Measurements from ENCODE around the gene TRPM1.

Gene TRPM1

DNA sequence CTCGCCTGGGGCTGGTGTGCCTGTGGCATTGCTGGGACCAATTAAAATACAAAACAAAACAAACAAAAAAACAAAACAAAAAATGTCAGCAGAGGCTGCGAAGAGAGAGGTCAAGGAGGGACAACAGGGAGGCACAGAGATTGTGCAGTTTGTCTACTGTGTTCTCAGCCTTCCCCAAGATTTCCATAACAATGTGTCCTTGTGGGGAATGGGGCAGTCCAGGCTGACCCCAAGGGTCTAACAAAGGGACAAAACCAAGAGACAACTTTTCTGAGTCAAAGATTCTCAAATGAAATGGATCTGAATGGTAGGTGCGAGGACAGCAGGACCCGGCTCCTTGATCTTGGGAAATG lies 46.4 kb upstream of the TRPM1 start:
- TF ChIP-seq TAF1 (IDR thresholded peaks at IDR 0.05; ENCODE audit: borderline replicate concordance, insufficient read depth, low read length) = no peak
- no peak for TF ChIP-seq FOXP2 (optimal IDR thresholded peaks at IDR 0.05; ENCODE audit: borderline replicate concordance, extremely low read depth, extremely low read length, insufficient read depth)
- TF ChIP-seq SIN3A (IDR thresholded peaks at IDR 0.05; ENCODE audit: borderline replicate concordance, insufficient read depth, low read length) = no peak

DNA sequence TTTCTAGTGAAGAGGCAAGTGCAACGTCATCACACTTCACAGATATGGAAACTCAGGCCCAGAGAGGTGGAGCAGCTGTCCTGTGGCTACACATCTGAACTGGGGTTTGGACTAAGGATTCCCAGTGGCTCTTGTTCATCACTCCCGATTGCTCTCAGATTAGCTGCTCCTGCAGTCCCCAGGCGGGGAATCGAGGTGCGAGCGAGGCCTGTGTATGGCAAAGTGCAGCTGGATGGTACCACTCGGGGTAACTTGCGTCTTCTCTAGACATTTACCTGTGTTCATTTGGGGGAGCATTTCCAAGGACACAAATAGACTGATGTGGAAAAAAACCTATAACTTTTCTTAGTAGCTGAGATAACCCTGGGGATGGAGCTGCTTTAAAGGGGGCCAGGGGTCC lies 45.9 kb upstream of the TRPM1 start:
- no peak for TF ChIP-seq FOXP2 (optimal IDR thresholded peaks at IDR 0.05; ENCODE audit: borderline replicate concordance, extremely low read depth, extremely low read length, insufficient read depth)
- TF ChIP-seq SIN3A (IDR thresholded peaks at IDR 0.05; ENCODE audit: borderline replicate concordance, insufficient read depth, low read length) = no peak
- TF ChIP-seq TAF1 (IDR thresholded peaks at IDR 0.05; ENCODE audit: borderline replicate concordance, insufficient read depth, low read length) = no peak
- no peak for TF ChIP-seq POLR2AphosphoS5 (IDR thresholded peaks at IDR 0.05; ENCODE audit: low read depth, low read length)
- TF ChIP-seq, protein P1, sequence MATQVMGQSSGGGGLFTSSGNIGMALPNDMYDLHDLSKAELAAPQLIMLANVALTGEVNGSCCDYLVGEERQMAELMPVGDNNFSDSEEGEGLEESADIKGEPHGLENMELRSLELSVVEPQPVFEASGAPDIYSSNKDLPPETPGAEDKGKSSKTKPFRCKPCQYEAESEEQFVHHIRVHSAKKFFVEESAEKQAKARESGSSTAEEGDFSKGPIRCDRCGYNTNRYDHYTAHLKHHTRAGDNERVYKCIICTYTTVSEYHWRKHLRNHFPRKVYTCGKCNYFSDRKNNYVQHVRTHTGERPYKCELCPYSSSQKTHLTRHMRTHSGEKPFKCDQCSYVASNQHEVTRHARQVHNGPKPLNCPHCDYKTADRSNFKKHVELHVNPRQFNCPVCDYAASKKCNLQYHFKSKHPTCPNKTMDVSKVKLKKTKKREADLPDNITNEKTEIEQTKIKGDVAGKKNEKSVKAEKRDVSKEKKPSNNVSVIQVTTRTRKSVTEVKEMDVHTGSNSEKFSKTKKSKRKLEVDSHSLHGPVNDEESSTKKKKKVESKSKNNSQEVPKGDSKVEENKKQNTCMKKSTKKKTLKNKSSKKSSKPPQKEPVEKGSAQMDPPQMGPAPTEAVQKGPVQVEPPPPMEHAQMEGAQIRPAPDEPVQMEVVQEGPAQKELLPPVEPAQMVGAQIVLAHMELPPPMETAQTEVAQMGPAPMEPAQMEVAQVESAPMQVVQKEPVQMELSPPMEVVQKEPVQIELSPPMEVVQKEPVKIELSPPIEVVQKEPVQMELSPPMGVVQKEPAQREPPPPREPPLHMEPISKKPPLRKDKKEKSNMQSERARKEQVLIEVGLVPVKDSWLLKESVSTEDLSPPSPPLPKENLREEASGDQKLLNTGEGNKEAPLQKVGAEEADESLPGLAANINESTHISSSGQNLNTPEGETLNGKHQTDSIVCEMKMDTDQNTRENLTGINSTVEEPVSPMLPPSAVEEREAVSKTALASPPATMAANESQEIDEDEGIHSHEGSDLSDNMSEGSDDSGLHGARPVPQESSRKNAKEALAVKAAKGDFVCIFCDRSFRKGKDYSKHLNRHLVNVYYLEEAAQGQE (IDR thresholded peaks at IDR 0.05; ENCODE audit: insufficient read depth in 1 of 2, low read depth in 2 of 2, low read length in 2 of 2) = no peak

DNA sequence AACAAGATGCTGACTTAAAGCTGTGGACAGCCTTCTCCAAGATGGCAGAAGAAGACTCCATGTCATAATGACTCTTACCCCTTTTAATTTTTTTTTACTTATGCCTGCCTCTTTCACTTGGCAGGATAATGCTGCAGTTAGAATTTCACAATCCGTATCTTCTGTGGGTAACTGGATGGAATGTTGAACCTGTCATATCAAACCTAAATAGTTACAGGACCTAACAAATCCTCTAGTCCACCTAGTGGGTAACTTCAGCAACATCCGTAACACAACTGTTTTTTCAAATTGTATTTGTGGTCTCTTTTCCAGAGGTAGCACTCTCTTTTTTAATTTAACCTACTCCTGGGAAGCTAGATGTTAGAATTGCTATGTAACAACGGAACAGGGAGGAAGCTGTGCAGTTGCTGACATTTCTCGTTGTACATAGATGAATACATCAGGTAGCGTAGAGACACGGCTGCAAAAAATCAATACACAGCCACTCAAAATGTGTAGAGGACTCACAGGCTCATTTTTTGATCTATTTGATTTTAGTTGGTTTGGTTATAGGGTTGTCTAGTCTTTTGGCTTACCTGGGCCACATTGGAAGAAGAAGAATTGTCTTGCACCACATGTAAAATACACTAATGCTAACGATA lies 43.9 kb upstream of the TRPM1 start:
- TF ChIP-seq SIN3A (IDR thresholded peaks at IDR 0.05; ENCODE audit: borderline replicate concordance, insufficient read depth, low read length) (no peak), TAF1 (IDR thresholded peaks at IDR 0.05; ENCODE audit: borderline replicate concordance, insufficient read depth, low read length) (no peak), FOXP2 (optimal IDR thresholded peaks at IDR 0.05; ENCODE audit: borderline replicate concordance, extremely low read depth, extremely low read length, insufficient read depth) (no peak), POLR2AphosphoS5 (IDR thresholded peaks at IDR 0.05; ENCODE audit: low read depth, low read length) (no peak)

DNA sequence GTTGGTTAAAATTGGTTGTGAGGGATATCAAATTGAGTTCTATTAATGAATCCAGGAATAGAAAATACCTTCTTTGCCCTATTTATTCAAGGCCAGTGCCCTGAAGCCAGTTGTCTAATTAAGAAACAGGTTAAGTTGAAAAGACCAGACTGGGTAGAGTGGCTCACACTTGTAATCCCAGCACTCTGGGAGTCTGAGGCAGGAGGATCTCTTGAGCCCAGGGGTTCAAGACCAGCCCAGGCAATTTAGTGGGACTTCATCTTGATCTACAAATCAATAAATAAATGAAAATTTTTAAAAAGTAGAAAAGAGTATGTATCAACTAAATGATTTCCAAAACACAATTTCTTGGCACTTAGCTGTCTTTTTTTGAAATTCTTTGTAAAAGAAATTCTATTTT lies 40.3 kb upstream of the TRPM1 start:
- no peak for TF ChIP-seq TAF1 (IDR thresholded peaks at IDR 0.05; ENCODE audit: borderline replicate concordance, insufficient read depth, low read length)

DNA sequence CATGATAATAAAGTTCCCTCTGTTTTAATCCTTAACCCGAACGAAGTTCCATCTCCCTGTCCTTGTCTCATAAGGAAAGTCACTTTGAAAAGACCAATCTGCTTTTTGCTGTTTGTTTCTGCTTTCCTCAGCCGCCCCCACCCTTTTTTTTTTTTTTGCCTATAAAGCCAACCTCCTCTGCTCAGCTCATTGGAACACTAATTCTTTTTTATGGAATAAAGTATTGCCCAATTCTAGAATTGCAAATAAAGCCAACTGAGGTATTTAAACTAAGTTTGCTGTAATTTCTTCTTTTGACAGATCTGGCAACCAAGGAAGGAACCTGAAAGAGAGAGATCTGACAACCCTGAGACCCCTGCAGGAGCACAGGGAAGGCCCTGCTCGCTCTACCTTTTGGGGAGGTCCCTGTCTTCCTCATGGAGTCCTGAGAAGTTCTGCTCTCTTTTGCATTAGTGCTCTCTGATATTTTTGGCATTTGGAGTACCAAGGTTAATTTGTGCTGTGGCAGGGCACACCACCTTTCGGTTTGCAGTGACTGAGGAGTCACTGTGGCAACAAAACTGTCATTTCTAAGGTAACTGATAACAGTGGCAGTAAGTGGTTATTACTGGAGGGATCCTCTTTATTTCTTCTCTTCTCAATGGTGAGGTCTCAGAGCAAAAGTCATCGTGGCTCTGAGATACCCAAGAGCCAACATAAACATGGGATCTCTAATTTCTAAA lies 35.2 kb upstream of the TRPM1 start:
- TF ChIP-seq TAF1 (IDR thresholded peaks at IDR 0.05; ENCODE audit: borderline replicate concordance, insufficient read depth, low read length) (no peak), POLR2AphosphoS5 (IDR thresholded peaks at IDR 0.05; ENCODE audit: low read depth, low read length) (no peak), SIN3A (IDR thresholded peaks at IDR 0.05; ENCODE audit: borderline replicate concordance, insufficient read depth, low read length) (no peak), FOXP2 (optimal IDR thresholded peaks at IDR 0.05; ENCODE audit: borderline replicate concordance, extremely low read depth, extremely low read length, insufficient read depth) (no peak)
- TF ChIP-seq, protein P1 (IDR thresholded peaks at IDR 0.05; ENCODE audit: insufficient read depth in 1 of 2, low read depth in 2 of 2, low read length in 2 of 2) = no peak

DNA sequence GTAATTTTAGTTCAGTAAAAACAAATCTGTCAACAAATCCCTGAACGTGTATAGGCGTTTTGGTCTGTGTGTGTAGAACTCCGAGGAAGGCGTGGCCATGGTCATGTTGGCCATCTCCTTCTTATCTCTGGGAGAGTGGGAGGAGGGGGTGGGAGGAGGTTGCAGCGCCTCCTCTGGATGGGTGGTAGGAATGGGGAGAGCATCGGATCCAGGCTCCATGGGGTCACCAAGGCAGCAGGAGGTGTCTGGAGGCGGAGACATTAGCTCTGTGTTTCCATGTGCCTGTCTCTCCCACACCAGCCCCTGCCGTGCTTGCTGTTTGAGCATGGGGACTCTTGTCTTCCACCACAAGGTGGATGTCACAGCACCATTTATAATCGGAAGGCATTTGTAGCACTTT lies 34.5 kb upstream of the TRPM1 start:
- TF ChIP-seq TAF1 (IDR thresholded peaks at IDR 0.05; ENCODE audit: borderline replicate concordance, insufficient read depth, low read length) (no peak), FOXP2 (optimal IDR thresholded peaks at IDR 0.05; ENCODE audit: borderline replicate concordance, extremely low read depth, extremely low read length, insufficient read depth) (no peak), SIN3A (IDR thresholded peaks at IDR 0.05; ENCODE audit: borderline replicate concordance, insufficient read depth, low read length) (no peak), POLR2AphosphoS5 (IDR thresholded peaks at IDR 0.05; ENCODE audit: low read depth, low read length) (no peak)
- TF ChIP-seq, protein P1 (IDR thresholded peaks at IDR 0.05; ENCODE audit: insufficient read depth in 1 of 2, low read depth in 2 of 2, low read length in 2 of 2) = no peak
